C4-2B (cell line): ENCODE measurements around the gene RHBG.

Experiments used
- ZFX ChIP-seq: fragments of 450-650 bp; IDR thresholded peaks from 2 replicates; pipeline ENCODE4 v1.6.1; 2017
- TF ChIP-seq, protein P1 (sequence below): fragments of 450-650 bp; conservative IDR thresholded peaks from 2 replicates; pipeline ENCODE4 v1.5.1; 2017; ENCODE audit warnings: mild to moderate bottlenecking

GRCh38 chr1:156391366-156391677, 22.3 kb downstream of the RHBG start:
- TF ChIP-seq, protein P1, sequence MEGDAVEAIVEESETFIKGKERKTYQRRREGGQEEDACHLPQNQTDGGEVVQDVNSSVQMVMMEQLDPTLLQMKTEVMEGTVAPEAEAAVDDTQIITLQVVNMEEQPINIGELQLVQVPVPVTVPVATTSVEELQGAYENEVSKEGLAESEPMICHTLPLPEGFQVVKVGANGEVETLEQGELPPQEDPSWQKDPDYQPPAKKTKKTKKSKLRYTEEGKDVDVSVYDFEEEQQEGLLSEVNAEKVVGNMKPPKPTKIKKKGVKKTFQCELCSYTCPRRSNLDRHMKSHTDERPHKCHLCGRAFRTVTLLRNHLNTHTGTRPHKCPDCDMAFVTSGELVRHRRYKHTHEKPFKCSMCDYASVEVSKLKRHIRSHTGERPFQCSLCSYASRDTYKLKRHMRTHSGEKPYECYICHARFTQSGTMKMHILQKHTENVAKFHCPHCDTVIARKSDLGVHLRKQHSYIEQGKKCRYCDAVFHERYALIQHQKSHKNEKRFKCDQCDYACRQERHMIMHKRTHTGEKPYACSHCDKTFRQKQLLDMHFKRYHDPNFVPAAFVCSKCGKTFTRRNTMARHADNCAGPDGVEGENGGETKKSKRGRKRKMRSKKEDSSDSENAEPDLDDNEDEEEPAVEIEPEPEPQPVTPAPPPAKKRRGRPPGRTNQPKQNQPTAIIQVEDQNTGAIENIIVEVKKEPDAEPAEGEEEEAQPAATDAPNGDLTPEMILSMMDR = no peak
- no peak for TF ChIP-seq ZFX
